Body of pancreas (tissue), 4 donors: ENCODE measurements around the gene TPST1.

Experiments used
- POLR2A ChIP-seq, 3 donors: fragments of 450-650 bp; IDR thresholded peaks; one replicate each; pipeline ENCODE4 v1.6.1; 2016; ENCODE audit warnings: antibody characterized with exemption in 3 of 3, mild to moderate bottlenecking in 2 of 3
- TF ChIP-seq, protein P1 (sequence below), 7 experiments: fragments of 450-650 bp in 4 of 7; fragments of 200-600 bp in 3 of 7; sonication (generic) in 3 of 7; IDR thresholded peaks; one replicate each; pipeline ENCODE4 v1.5.1; 2016 to 2019; ENCODE audit warnings: antibody characterized with exemption in 7 of 7

DNA sequence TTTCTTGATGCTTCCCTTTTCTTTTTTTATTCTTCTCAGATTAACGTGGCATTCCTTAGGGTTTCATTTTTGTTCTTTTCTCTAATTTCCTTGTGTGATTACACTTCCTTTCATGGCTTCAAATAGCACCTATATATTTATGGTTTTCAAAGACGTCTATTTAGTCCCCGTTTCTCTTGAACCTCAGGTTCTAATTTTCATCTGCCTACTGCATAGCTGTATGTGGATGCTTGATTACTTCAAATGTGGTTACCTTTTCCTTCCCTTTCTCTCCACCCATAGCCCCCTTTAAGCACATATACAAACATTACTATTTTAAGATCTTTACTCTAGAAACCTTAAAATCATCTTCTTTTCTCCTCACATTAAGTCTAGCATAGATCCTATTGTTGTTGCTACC, 2.4 kb downstream of the TPST1 start:
- TF ChIP-seq, protein P1, sequence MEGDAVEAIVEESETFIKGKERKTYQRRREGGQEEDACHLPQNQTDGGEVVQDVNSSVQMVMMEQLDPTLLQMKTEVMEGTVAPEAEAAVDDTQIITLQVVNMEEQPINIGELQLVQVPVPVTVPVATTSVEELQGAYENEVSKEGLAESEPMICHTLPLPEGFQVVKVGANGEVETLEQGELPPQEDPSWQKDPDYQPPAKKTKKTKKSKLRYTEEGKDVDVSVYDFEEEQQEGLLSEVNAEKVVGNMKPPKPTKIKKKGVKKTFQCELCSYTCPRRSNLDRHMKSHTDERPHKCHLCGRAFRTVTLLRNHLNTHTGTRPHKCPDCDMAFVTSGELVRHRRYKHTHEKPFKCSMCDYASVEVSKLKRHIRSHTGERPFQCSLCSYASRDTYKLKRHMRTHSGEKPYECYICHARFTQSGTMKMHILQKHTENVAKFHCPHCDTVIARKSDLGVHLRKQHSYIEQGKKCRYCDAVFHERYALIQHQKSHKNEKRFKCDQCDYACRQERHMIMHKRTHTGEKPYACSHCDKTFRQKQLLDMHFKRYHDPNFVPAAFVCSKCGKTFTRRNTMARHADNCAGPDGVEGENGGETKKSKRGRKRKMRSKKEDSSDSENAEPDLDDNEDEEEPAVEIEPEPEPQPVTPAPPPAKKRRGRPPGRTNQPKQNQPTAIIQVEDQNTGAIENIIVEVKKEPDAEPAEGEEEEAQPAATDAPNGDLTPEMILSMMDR (IDR thresholded peaks at IDR 0.05): no peak
- TF ChIP-seq POLR2A (IDR thresholded peaks at IDR 0.05): no peak
